GM15510 (cell line): ENCODE data around the gene HBB.
"Not testable (repeated sequence)": the region's sequence is repeated elsewhere in the genome, so short reads cannot be mapped to it uniquely, and the experiment has no call there.

Source experiments
- POLR2A ChIP-seq: IDR thresholded peaks from 3 replicates; pipeline ENCODE4 v1.6.1; 2011; ENCODE audit warnings: borderline replicate concordance; ENCODE audit not compliant: insufficient read length; ENCODE audit errors: extremely low read depth

HBB gene

GRCh38 chr11:5226732-5227310 is at the start of gene HBB:
HBB (minus strand) TSS chr11:5227071; CDS start chr11:5227021, 50 bp downstream.
- no peak for TF ChIP-seq POLR2A

DNA sequence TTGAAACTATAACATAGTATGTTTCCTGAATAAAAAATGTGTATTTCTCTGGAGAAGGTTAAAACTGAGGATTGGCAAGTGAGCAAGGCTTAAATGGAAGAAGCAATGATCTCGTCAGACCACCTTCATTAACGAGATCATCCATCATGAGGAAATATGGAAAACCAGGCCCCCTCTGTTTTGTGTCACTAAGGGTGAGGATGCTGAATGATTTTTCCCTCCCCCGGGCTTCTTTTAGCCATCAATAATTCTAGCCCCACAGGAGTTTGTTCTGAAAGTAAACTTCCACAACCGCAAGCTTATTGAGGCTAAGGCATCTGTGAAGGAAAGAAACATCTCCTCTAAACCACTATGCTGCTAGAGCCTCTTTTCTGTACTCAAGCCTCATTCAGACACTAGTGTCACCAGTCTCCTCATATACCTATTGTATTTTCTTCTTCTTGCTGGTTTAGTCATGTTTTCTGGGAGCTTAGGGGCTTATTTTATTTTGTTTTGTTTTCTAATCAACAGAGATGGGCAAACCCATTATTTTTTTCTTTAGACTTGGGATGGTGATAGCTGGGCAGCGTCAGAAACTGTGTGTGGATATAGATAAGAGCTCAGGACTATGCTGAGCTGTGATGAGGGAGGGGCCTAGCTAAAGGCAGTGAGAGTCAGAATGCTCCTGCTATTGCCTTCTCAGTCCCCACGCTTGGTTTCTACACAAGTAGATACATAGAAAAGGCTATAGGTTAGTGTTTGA is 48.7 kb upstream of the HBB start:
- no peak for TF ChIP-seq POLR2A

DNA sequence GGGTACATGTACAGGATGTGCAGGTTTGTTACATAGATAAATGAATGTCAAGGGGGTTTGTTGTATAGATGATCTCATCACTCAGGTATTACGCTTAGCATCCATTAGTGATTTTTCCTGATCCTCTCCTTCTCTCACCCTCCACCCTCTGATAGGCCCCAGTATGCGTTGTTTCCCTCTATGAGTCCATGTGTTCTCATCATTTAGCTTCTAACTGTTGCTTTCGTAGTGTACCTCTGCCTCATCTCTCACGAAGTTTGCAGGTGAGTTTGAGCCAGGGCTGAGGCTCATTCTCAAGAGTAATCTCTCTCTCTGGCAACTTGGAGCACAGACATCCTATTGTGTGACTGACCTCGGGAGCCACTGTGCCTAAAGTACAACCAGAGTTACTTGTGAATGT is 47.5 kb upstream of the HBB start:
- TF ChIP-seq POLR2A, result no peak

DNA sequence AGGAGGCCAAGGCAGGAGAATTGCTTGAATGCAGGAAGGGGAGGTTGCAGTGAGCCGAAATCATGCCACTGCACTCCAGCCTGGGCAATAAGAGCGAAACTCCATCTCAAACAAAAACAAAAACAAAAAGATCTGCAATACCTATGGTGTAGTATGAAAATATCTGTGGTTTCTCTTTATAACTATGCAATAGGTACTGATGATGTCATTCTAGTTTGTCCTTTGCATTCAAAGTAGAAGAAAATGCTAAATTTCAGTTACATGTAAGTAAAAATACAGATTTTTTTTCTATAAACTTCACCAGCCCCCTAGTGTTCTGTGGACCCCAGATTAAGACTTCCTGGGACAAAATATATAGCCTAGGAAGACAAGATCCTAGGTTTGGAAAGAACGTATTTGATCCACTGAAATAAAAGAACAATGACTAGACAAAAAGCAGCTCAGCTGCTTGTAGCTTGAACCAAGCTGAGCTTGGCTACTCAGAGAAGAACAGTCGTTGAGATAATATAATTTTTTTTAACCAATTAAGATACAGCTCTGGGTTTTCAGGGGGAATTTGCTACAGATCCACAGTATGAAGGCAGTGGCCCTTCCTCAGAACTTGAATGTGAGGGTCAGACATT is 45.6 kb upstream of the HBB start:
- no peak for TF ChIP-seq POLR2A

- no peak for TF ChIP-seq POLR2A
Measured at GRCh38 chr11:5269715-5270147, 42.9 kb upstream of the HBB start, which contains the start of gene HBE1. HBE1 (minus strand) TSS chr11:5269945; CDS start chr11:5269890, 55 bp downstream.

GRCh38 chr11:5267033-5267563 is 40.2 kb upstream of the HBB start:
- TF ChIP-seq POLR2A, result no peak

DNA sequence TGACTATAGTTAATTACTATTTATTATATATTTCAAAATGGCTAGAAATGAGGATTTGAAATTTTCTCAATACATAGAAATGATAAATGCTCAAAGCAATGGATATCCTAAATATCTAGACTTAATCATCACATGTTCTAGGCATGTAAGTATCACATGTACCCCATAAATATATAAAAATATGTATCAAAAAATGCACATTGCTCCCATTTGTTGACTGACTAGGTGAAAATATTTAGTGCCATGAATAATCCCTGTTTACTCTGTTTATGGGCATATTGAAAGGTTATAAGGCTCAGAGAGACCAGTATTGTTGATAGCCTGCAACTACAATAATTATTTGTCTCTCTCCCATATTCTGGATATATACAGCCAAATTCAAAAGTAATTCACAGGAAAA is 39.7 kb upstream of the HBB start:
- no peak for TF ChIP-seq POLR2A

DNA sequence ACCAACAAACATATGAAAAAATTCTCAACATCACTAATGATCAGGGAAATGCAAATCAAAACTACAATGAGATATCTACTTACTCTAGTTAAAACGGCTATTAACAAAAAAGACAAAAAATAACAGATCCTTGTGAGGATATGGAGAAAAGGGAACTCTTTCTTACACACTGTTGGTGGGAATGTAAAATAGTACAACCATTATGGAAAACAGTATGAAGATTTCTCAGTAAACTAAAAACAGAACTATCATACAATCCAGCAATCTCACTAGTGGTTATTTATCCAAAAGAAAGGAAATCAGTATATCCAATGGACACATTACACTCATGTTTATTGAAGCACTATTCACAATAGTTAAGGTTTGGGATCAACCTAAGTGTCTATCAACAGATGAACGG is 39.0 kb upstream of the HBB start:
- no peak for TF ChIP-seq POLR2A

DNA sequence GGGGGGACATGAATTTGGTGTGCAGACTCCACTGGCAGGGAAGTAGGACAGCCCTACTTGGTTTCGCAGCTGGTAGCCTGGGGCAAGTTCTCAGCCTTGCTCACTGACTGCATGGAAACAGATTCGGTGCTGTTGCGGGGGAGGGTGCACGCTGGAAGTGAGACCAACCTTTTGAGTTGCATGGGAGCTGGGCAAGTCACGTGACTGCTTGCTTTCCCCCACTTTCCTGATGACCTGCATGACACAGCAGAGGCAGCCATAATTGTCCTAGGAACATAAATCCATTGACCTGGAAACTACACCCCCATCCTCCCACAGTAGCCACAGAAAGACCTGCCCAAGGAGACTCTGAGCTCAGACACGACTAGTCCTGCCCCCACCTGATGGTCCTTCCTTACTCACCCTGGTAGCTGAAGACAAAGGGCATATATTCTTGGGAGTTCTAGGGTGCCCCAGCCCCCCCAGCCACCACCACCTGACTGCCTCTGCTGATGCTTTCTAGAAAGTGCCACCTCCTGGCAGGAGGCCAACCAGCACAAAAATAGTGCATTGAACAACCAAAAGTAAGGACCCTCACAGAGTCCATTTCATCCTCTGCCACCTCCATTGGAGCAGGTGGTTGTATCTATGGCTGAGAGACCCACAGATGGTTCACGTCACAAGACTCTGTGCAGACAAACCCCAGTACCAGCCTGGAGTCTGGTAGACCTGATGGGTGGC is 31.8 kb upstream of the HBB start:
- no peak for TF ChIP-seq POLR2A

DNA sequence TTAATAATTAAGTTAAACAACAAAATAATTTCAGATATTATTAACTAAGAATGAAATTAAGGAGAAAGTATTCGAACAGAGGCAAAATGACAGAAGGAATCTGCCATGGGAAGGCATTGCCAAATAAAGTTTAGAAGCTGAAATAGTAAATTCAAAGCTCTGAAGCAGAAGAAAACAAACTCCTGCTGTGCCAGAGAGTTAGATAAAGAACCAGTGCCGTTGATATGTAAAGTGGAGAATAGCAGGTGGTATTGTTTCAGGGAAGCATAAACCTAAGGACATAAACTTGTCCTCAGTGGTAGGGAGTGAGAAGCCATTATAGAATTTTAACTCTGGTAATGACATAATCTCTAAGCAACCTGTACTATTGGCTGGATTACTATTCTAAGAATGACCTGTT is 30.4 kb upstream of the HBB start:
- no peak for TF ChIP-seq POLR2A

DNA sequence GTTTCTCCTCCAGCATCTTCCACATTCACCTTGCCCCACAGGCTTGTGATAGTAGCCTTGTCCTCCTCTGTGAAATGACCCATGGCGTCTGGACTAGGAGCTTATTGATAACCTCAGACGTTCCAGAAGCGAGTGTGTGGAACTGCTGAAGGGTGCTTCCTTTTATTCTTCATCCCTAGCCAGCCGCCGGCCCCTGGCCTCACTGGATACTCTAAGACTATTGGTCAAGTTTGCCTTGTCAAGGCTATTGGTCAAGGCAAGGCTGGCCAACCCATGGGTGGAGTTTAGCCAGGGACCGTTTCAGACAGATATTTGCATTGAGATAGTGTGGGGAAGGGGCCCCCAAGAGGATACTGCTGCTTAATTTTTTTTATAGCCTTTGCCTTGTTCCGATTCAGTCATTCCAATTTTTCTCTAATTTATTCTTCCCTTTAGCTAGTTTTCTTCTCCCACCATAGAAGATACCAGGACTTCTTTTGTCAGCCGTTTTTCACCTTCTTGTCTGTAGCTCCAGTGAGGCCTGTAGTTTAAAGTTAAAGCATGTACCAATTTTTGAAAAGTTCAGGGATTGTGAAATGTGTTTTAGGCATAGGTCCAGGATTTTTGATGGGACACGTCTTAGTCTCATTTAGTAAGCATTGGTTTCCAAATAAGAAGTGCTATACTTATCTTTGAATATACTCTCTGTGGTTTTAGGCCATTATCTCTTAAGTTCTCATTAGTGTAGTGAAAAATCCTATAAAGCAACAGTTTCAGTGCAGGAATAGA is 28.0 kb upstream of the HBB start, which contains the start of gene HBG2:
HBG2 (minus strand) TSS at position 136 of the 768 bp plus-strand sequence; CDS start at position 83, 53 bp downstream.
- not testable (repeated sequence) for TF ChIP-seq POLR2A

GRCh38 chr11:5252919-5253265 is 26.0 kb upstream of the HBB start:
- TF ChIP-seq POLR2A, result no peak

- TF ChIP-seq POLR2A, result no peak
Measured at GRCh38 chr11:5252192-5252918, 25.5 kb upstream of the HBB start.
